Activated CD4-positive, alpha-beta T cell treated with anti-CD3 and anti-CD28 coated beads, Interleukin-10, Interleukin-2, amounts not matched to agents 100 ng/mL and 50 ng/mL, durations not matched to agents 16 hours and 8 hours (primary cell): ENCODE results near the gene DDX41.

Experiments used
- DNase-seq: peaks from one replicate; pipeline ENCODE4 v3.0.0-alpha.2; 2020

Gene DDX41

GRCh38 chr5:177512736-177513380, 3.9 kb downstream of the DDX41 start:
- no peak for DNase-seq

DNA sequence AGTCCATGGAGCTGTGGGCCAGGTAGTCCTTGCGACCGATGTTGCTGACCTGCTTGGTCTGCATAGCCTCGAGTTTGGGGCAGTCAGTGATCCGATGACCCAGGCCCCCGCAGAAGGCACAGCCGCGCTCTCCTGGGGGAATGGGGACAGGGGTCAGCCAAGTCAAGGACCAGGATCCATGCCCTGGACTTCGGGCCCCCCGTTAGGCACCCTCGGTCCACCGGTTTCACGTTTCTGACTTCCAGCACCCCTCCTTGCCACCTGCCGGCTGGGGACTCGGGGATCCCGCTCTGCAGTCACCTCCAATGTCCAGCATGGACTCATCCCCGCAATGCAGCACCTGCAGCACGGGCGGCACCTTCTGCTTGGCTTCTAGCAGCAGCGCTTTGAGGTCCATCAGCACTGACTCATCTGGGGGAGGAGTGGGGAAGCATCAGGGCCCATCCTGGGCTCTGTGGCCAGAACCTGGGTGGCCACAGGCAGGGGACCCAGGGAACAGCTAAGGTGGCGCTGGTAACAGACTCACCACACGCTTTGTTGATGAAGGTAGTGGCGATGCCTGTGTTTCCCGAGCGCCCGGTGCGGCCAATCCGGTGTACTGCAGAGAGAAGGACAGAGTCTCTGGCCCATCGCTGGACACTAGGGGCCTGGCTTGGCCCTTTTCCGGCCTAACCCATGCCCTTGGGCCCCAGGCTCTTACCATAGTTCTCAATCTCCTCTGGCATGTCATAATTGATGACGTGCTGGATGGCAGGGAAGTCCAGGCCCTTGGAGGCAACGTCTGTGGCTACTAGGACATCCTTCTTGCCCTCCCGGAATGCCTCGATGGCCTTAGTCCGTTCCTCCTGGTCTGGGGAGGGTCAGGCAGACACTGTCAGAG, 4.7 kb downstream of the DDX41 start:
- no peak for DNase-seq

- no peak for DNase-seq
Observed at GRCh38 chr5:177511181-177511580, 5.6 kb downstream of the DDX41 start.

DNA sequence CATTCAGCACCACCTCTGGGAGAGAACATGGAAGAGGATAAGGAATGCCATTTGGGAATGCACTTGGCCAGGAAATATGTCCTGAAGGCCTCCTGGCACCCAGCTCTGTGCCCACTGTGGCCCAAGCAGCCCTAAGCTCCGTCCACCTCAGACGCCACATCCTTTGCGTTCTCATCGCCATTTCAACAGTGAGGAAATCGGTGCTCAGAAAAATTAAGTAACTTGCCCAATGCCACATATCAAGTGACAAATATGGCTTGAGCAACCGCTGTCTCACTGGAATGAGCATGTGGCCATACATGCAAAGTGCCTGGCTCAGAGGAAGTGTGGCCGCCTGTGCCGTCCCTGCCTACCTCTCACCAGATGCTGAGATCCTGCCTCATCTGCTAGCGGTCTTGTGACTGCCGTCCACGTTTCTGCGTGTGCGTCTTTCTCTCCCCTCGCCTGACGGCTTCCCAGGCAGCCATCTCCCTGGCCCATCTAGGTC, 6.2 kb downstream of the DDX41 start:
- DNase-seq: no peak

DNA sequence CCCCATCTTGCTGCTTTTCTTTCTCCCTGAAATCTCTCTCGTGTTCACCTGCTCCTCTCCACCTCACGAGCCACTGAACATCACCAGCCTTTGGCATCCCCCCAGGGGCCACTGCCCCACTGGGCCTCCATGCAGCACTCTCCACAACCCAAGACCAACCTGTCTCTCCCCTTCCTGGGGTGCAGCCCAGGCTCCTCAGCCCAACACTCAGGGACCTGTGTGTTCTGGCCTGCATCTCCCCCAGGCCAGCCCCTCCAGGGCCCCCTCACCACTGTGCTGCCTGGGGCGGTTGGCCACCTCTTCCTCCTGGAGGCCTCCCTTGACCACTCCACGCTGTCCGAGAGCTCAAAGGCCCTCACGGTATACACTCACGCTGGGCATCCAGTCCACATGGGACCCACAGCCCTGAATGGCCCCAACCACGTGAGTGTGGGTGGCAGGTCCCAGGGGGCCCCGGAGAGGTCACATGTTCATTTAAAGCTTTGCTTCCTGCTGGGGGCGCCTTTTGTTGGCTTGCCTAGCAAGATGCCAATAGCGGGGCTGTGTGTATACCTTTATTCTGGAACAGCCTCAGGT, 6.7 kb downstream of the DDX41 start:
- no peak for DNase-seq

- DNase-seq: no peak
Observed at GRCh38 chr5:177509381-177509951, 7.3 kb downstream of the DDX41 start, which contains the start of gene DOK3. Gene DOK3 (minus strand): TSS chr5:177509826. CDS start chr5:177509540, 286 bp downstream.

DNA sequence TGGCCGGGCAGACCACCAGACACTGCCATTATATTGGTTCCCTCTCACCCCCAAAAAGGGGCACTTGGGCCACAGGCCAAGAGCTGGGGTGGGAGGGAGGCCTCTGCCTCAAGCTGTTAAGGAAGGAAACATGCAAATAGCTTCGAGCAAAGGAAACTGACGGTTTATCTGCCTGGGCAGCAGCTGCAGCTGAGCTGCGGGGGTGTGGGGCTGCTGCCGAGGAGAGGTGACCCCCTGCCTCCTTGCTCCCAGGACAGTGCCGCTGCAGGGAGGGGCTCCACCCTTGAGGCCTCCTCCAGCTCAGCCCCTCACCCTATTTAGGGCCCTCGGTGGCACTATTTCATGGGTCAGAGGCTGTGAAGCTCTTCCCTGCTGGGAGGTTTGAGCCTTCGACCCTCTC, 7.9 kb downstream of the DDX41 start:
- DNase-seq: no peak

- DNase-seq: no peak
Observed at GRCh38 chr5:177508221-177508611, 8.5 kb downstream of the DDX41 start.

GRCh38 chr5:177507596-177508220, 9.1 kb downstream of the DDX41 start:
- DNase-seq: no peak

- no peak for DNase-seq
Observed at GRCh38 chr5:177507165-177507564, 9.6 kb downstream of the DDX41 start.

DNA sequence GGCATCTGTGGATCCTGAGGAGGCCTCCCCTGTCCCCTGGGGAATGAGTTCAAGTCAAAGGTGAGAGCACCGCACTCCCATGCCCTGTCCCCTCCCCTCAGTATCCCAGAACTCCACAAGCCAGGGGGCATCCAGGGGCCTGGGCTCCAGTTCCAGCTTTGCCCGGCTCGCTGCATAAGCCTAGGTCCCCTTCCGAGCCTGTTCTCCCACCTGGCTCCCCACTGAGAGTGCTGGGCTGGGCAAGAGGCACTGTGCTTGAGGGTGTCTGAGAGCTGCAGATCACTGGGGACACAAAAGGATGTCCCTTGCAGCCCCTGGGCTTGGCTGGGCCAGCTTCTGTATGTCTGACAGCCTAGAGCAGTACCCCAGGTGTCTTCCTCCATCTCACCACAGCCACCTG, 11.7 kb downstream of the DDX41 start:
- DNase-seq: no peak

- no peak for DNase-seq
Observed at GRCh38 chr5:177504086-177505056, 12.4 kb downstream of the DDX41 start.

DNA sequence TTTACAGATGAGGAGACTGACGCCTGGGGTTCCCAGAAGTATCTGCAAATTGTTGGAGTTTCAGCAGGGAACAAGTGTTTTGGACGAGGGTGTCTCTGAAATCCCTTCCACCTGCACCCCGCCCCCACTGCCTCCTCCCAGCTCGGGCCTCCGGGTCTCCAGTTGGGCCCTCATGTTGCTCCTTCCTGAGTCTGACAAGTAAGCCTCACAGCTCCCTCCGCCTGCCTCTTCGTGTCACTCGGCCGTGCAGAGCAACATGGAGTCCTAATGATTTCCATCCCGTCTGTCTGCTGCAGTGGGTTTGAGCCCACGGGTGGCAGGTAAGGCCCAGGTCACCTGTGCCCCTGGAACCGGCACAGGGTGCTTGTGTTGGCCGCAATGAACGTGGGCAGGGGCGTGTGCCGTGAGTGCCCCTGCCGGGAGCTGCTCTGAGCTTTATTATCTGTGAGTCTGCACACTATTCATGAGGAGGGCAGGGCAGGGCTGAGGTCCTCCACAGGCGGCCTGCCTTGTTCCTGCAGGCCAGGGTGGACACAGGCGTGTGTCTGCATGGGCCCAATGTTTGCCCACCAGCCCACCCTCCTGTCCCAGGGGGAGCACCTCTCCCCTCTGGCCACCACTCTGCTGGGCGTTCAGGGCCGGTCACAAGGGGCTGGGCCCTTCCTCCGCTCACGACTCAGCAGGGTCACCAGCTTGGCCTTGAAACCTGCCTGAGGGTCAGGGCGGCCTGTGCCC, 13.2 kb downstream of the DDX41 start:
- no peak for DNase-seq

- DNase-seq: no peak
Observed at GRCh38 chr5:177502886-177503285, 13.9 kb downstream of the DDX41 start.

DNA sequence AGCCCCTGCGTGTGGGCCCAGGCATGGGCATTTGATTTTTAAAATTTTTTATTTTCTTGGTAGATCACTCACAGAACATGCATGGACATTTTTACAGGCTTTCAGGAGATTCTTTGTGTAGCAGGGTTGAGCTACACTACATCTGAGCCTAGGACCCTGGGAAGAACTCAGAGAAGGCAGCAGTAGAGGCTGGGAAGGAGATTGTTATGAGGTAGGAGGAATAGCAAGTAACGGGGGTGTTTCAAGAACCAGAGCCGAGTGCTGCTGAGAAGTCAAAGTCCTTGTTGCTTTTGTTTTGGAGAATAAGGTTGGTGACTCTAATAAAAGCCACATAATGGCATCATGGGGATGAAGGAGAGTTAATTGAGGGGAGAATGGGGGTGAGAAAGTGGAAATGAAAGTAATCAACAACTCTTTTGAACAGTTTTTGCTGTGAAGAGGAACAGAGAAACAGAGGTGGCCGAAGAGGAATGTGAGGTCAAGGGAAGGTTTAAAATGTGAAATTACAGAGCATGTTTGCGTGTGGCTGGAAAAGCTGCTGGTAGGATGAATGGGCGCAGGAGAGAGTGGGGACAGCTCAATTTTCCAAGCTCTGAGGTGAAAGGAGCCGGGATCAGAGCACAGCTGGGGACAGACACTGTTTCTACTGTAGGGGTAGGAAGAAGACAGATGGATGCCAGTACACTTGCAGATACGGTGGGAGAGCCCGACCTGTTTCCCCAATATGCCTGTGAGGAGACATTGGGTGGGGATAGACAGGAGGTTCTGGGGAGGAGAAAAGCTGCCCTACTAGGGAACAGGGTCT, 14.7 kb downstream of the DDX41 start:
- DNase-seq: no peak

- peak; percentile 84 for DNase-seq
Observed at GRCh38 chr5:177500685-177501522, 15.9 kb downstream of the DDX41 start.

GRCh38 chr5:177499842-177500241, 16.9 kb downstream of the DDX41 start:
- DNase-seq: no peak

- peak; percentile 42 for DNase-seq
Observed at GRCh38 chr5:177498013-177498787, 18.6 kb downstream of the DDX41 start.
